Progenitor cell of endocrine pancreas (in vitro differentiated cells): Measurements from ENCODE around the gene RANBP6. TPM values are rescaled to one million over a fixed set of nuclear protein-coding genes. Genes with fewer than 3 reads are reported as not detected.

Experiments
- DNase-seq: peaks from one replicate; pipeline ENCODE4 v3.0.0; 2021; ENCODE audit warnings: low spot score; ENCODE audit not compliant: unreplicated experiment
- H3K27ac Mint-ChIP-seq: 2 replicates; pipeline ENCODE4 v1.8.0; 2021; ENCODE audit warnings: mild to moderate bottlenecking, moderate library complexity, mixed read lengths
- H3K27me3 Mint-ChIP-seq: 2 replicates; pipeline ENCODE4 v1.8.0; 2021; ENCODE audit warnings: mixed read lengths
- H3K36me3 Mint-ChIP-seq: 2 replicates; pipeline ENCODE4 v1.8.0; 2022; ENCODE audit warnings: mixed read lengths; ENCODE audit not compliant: insufficient read depth
- H3K4me1 Mint-ChIP-seq: 2 replicates; pipeline ENCODE4 v1.8.0; 2021; ENCODE audit warnings: low read depth, mixed read lengths
- H3K4me3 Mint-ChIP-seq: 2 replicates; pipeline ENCODE4 v1.8.0; 2021; ENCODE audit warnings: low read depth, mild to moderate bottlenecking, moderate library complexity, mixed read lengths
- H3K9me3 Mint-ChIP-seq: 2 replicates; pipeline ENCODE4 v1.8.0; 2021; ENCODE audit warnings: low read depth, mixed read lengths
- CTCF ChIP-seq: fragments of 200-600 bp; sonication (generic); IDR thresholded peaks from one replicate; pipeline ENCODE4 v1.5.0; 2021; ENCODE audit warnings: antibody characterized with exemption, mild to moderate bottlenecking; ENCODE audit not compliant: unreplicated experiment
- total RNA-seq: library from RNA; stranded (reverse); gene quantifications from 2 replicates; pipeline ENCODE4 v1.2.1, GENCODE V29; 2021

The RANBP6 gene
- total RNA-seq, 1 donor from 2014 or later: 20.8 TPM

GRCh38 chr9:6007058-6007769, 8.2 kb downstream of the RANBP6 start:
- H3K4me1 Mint-ChIP-seq: peaks cover 28% of the 10 kb centered on the region
- no peak for TF ChIP-seq CTCF
- H3K9me3 Mint-ChIP-seq: no peaks in the 10 kb centered on the region
- H3K4me3 Mint-ChIP-seq: peak overlapping the region; percentile 96
- H3K27me3 Mint-ChIP-seq: no peaks in the 10 kb centered on the region
- DNase-seq: peak; percentile 62
- peaks cover 6% of the 10 kb centered on the region for H3K36me3 Mint-ChIP-seq
- peak overlapping the region; percentile 96 for H3K27ac Mint-ChIP-seq

GRCh38 chr9:6006749-6007057, 8.7 kb downstream of the RANBP6 start:
- Mint-ChIP-seq H3K4me1 (peaks cover 24% of the 10 kb centered on the region), H3K27ac (peak overlapping the region; percentile 96), H3K36me3 (peaks cover 3% of the 10 kb centered on the region), H3K4me3 (peak overlapping the region; percentile 96), H3K9me3 (no peaks in the 10 kb centered on the region), H3K27me3 (no peaks in the 10 kb centered on the region)
- DNase-seq: no peak
- TF ChIP-seq CTCF: no peak

GRCh38 chr9:6000955-6001354, 14.5 kb downstream of the RANBP6 start:
- no peak for DNase-seq
- Mint-ChIP-seq H3K4me3 (no peak overlapping the region), H3K4me1 (peaks cover 6% of the 10 kb centered on the region), H3K27me3 (no peaks in the 10 kb centered on the region), H3K9me3 (no peaks in the 10 kb centered on the region), H3K36me3 (no peaks in the 10 kb centered on the region), H3K27ac (no peak overlapping the region)
- TF ChIP-seq CTCF: no peak

GRCh38 chr9:5999443-6000101, 15.9 kb downstream of the RANBP6 start:
- Mint-ChIP-seq H3K27ac (no peak overlapping the region), H3K36me3 (no peaks in the 10 kb centered on the region), H3K4me3 (no peak overlapping the region), H3K4me1 (peaks cover 6% of the 10 kb centered on the region), H3K9me3 (no peaks in the 10 kb centered on the region), H3K27me3 (no peaks in the 10 kb centered on the region)
- no peak for DNase-seq
- no peak for TF ChIP-seq CTCF

GRCh38 chr9:5994493-5994892, 20.9 kb downstream of the RANBP6 start:
- peaks cover 3% of the 10 kb centered on the region for H3K36me3 Mint-ChIP-seq
- H3K4me3 Mint-ChIP-seq: no peak overlapping the region
- H3K27ac Mint-ChIP-seq: no peak overlapping the region
- TF ChIP-seq CTCF: no peak
- H3K9me3 Mint-ChIP-seq: no peaks in the 10 kb centered on the region
- H3K4me1 Mint-ChIP-seq: peaks cover 8% of the 10 kb centered on the region
- no peaks in the 10 kb centered on the region for H3K27me3 Mint-ChIP-seq
- DNase-seq: no peak
